PFSK-1 (cell line): ENCODE results near the gene DCTN4.

Source experiments
- FOXP2 ChIP-seq: optimal IDR thresholded peaks from 2 replicates; pipeline ENCODE3; 2011; ENCODE audit warnings: borderline replicate concordance, control low read depth, inconsistent platforms; ENCODE audit not compliant: insufficient read depth; ENCODE audit errors: extremely low read length, extremely low read depth
- POLR2AphosphoS5 ChIP-seq: IDR thresholded peaks from 2 replicates; pipeline ENCODE4 v1.6.1; 2012; ENCODE audit warnings: low read depth, mild to moderate bottlenecking, control low read depth, low read length, moderate library complexity
- REST ChIP-seq, 2 experiments: IDR thresholded peaks; 2 replicates each; pipeline versions ENCODE4 v1.6.1 to v1.8.0; 2011 to 2012; ENCODE audit warnings: low read depth in 2 of 2, low read length in 2 of 2, control low read depth in 1 of 2, inconsistent platforms in 1 of 2, mild to moderate bottlenecking in 1 of 2, moderate library complexity in 1 of 2; ENCODE audit not compliant: insufficient read depth in 1 of 2
- SIN3A ChIP-seq: IDR thresholded peaks from 2 replicates; pipeline ENCODE4 v1.6.1; 2012; ENCODE audit warnings: mild to moderate bottlenecking, low read length, moderate library complexity, borderline replicate concordance; ENCODE audit not compliant: insufficient read depth
- TAF1 ChIP-seq: IDR thresholded peaks from 2 replicates; pipeline ENCODE4 v1.6.1; 2012; ENCODE audit warnings: low read length, control low read depth, borderline replicate concordance; ENCODE audit not compliant: insufficient read depth

Gene DCTN4

GRCh38 chr5:150663936-150664335 lies 94.9 kb downstream of the DCTN4 start:
- TF ChIP-seq POLR2AphosphoS5 = no peak
- TF ChIP-seq FOXP2 = no peak
- TF ChIP-seq TAF1 = no peak
- no peak for TF ChIP-seq REST (IDR thresholded peaks at IDR 0.05; ENCODE audit: insufficient read depth in 1 of 2, low read depth in 2 of 2, low read length in 2 of 2)
- no peak for TF ChIP-seq SIN3A

- no peak for TF ChIP-seq REST (IDR thresholded peaks at IDR 0.05; ENCODE audit: insufficient read depth in 1 of 2, low read depth in 2 of 2, low read length in 2 of 2)
- no peak for TF ChIP-seq SIN3A
- no peak for TF ChIP-seq TAF1
- TF ChIP-seq POLR2AphosphoS5 = no peak
- no peak for TF ChIP-seq FOXP2
Observed at GRCh38 chr5:150662731-150663516, 95.9 kb downstream of the DCTN4 start.

GRCh38 chr5:150661821-150662596 lies 96.8 kb downstream of the DCTN4 start:
- TF ChIP-seq FOXP2 = no peak
- TF ChIP-seq REST (IDR thresholded peaks at IDR 0.05; ENCODE audit: insufficient read depth in 1 of 2, low read depth in 2 of 2, low read length in 2 of 2) = no peak
- no peak for TF ChIP-seq TAF1
- no peak for TF ChIP-seq SIN3A
- TF ChIP-seq POLR2AphosphoS5 = no peak

- TF ChIP-seq FOXP2 (no peak), REST (IDR thresholded peaks at IDR 0.05; ENCODE audit: insufficient read depth in 1 of 2, low read depth in 2 of 2, low read length in 2 of 2) (no peak), TAF1 (no peak), SIN3A (no peak), POLR2AphosphoS5 (no peak)
Observed at GRCh38 chr5:150661086-150661485, 97.7 kb downstream of the DCTN4 start, which contains the start of gene MYOZ3. MYOZ3 (plus strand) TSS chr5:150661251; CDS start chr5:150662942, 1,691 bp downstream.
